Sigmoid colon (tissue), 4 donors: ENCODE results near the gene NPB.

Experiments
- CTCF ChIP-seq, 4 experiments: fragments of 450-650 bp in 3 of 4; fragments of 200-600 bp in 1 of 4; IDR thresholded peaks; one replicate each; pipeline ENCODE4 v1.5.1; 2016 to 2019; ENCODE audit warnings: antibody characterized with exemption in 4 of 4, mild to moderate bottlenecking in 3 of 4, moderate library complexity in 2 of 4
- EP300 ChIP-seq, 4 donors: sonication (generic); formaldehyde crosslinking; IDR thresholded peaks; one replicate each; pipeline ENCODE4 v1.6.1; 2017; ENCODE audit warnings: antibody characterized with exemption in 4 of 4
- POLR2AphosphoS5 ChIP-seq, 4 donors: sonication (generic); formaldehyde crosslinking; IDR thresholded peaks; one replicate each; pipeline ENCODE4 v1.6.1; 2017; ENCODE audit warnings: antibody characterized with exemption in 4 of 4

- TF ChIP-seq POLR2AphosphoS5 (IDR thresholded peaks at IDR 0.05) (no peak), CTCF (IDR thresholded peaks at IDR 0.05) (no peak), EP300 (IDR thresholded peaks at IDR 0.05) (no peak)
These were observed 33.3 kb upstream of the NPB start for GRCh38 chr17:81868674-81869220.
